GM21737 (cell line): Measurements from ENCODE around the gene MPHOSPH8.

ENCODE experiments used
- ATAC-seq: cut with Tn5 transposase; IDR thresholded peaks from one replicate; pipeline ENCODE4 v1.9.1; 2021; ENCODE audit warnings: mild to moderate bottlenecking, moderate library complexity; ENCODE audit not compliant: unreplicated experiment

The MPHOSPH8 gene, protein sequence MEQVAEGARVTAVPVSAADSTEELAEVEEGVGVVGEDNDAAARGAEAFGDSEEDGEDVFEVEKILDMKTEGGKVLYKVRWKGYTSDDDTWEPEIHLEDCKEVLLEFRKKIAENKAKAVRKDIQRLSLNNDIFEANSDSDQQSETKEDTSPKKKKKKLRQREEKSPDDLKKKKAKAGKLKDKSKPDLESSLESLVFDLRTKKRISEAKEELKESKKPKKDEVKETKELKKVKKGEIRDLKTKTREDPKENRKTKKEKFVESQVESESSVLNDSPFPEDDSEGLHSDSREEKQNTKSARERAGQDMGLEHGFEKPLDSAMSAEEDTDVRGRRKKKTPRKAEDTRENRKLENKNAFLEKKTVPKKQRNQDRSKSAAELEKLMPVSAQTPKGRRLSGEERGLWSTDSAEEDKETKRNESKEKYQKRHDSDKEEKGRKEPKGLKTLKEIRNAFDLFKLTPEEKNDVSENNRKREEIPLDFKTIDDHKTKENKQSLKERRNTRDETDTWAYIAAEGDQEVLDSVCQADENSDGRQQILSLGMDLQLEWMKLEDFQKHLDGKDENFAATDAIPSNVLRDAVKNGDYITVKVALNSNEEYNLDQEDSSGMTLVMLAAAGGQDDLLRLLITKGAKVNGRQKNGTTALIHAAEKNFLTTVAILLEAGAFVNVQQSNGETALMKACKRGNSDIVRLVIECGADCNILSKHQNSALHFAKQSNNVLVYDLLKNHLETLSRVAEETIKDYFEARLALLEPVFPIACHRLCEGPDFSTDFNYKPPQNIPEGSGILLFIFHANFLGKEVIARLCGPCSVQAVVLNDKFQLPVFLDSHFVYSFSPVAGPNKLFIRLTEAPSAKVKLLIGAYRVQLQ

DNA sequence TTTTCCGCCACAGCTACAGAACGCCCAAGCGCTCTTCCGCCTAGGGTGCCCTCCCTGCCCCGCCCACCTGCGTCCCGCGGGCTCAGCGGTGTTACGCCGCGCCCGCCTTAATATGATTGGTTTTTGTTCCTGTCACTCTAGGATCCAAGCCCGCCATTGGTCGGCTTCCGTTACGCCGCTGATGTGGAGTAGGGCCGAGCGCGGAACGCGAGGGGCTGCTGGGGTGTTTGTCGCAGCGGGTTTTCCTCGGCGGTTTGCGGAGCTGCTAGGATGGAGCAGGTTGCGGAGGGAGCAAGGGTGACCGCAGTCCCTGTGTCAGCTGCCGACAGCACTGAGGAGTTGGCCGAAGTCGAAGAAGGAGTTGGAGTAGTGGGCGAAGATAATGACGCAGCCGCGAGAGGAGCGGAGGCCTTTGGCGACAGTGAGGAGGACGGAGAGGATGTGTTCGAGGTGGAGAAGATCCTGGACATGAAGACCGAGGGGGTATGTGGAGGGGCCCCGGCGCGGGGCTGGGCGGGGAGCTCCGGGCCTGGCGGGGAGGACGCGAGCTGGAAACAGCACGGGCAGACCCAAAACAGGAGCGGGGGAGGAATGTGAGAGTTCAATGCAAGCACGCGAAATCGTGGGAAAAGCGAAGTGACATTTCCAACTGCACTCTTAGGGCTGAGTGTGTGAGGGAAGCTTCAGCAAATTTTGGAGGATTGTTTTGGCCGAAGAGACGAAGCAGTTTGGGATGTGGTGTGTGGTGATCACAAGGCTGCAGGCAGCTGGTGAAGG lies at the start of gene MPHOSPH8:
MPHOSPH8 (plus strand) TSS at position 181 of the 777 bp plus-strand sequence; CDS start at position 271, 90 bp downstream.
- peak; percentile 98 for ATAC-seq

DNA sequence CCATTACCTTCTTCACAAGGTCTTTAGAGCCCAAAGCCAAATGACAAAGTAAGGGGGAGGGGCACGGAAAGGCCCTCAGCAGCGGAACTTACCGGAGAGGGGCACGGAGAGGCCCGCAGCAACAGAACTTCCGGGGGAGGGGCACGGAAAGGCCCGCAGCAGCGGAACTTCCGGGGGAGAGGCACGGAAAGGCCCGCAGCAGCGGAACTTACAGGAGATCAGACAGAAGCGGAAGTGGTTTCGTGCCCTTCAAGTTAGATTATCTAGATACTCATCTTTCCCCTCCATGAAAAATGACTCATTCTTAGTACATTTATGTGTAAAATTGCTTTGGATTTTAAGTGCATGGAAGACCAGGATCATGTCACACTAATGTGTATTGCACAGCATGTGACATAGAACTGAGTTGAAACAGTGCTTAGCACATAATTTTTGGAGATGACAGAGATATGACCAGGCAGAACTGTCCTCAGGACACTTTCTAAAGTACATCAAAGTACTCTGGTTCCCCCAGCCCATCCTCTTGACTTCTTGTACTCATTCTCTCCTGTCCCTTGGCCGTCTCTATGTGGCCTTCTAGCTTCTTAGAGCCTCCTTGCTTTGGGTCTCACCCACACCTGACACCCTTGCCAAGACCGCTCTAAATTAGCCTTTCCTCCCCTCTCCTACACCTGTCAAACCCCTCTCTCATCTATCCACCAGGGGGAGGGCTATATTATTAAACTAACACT lies 46.4 kb upstream of the MPHOSPH8 start:
- peak; percentile 76 for ATAC-seq

DNA sequence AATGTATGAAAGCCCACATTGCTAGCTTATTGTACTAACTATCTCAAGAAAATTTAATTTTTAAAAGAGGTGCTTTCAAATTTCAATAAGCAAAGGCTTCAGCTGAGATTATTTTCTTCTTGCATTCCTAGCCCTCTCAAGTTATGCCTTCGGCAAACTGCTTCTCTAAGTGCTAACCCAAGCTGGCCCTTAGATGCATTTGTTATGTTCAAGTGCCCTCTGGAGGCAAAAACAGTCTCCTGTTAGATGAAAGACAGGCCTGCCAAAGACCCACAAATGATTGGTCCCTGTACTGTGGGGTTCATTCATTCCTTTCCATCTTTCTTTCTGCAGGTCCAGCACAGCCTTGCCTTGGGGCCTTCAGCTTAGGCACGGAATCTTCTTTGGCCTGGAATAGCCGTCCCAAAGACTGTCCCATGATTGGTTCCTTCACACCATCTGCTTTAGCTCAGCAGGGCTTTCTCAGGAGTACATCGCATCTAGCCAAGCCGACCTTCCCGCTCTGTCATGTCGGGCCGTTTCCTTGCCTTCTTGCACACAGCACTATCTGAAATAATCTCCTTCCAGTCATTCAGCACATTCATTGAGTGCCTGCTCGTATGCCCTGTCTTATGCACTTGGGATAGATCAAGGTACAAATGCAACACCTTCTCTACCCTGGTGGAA lies 45.7 kb upstream of the MPHOSPH8 start:
- ATAC-seq = peak; percentile 55

DNA sequence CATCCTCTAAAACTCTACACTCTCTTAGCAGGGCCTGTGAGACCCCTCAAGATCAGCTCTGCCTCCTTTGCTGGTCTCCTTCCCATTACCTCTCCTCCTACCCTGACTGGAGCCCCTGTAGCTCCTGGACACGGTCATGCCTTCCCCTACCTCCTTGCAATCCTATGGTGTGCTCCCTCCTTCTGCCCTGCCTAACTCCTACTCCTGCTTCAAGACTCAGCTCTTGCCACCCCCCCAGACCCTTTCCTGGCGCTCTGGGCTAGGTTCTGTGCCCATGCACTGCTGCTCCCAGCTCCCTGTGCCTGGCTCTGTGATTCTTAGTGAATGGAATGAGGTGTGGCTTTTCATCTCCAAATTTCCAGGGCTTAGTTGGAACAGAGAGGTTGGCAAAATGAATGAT lies 44.1 kb upstream of the MPHOSPH8 start:
- ATAC-seq = no peak

DNA sequence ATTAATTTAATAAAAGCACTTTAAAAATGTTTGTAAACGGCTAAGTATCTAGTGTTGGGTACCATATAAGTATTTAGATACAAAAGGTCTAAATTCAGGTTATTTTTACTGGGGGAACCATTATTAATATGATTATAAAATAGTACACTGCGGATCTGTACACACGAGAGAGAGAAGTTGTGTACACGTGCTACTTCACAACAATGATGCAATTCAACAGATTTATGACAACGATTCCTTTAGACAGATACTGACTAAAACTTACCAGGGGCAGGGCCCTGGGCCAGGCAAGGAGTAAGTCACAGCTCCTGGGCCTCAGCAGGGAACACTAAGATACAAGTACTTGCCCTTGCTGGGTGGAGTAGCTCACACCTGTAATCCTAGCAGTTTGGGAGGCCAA lies 43.0 kb upstream of the MPHOSPH8 start:
- no peak for ATAC-seq

DNA sequence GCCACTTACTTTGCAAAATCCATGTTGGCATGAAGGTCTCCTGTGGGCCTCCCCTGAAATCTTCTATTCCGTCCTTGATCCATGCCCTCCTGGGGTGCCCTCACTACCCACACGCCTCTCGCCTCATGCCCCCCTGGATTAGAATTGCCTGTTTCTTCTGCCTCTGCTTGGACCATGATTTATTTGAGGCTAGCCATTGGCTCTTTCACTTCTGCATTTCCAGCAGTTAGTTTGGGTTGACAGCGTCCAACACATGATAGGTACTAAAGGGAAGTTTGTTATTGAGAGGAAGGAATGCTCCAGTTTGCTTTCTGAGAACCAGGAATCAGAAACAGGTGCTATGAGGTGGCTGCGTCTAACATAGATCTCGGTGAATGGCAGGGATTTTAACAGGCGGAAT lies 41.6 kb upstream of the MPHOSPH8 start:
- no peak for ATAC-seq

DNA sequence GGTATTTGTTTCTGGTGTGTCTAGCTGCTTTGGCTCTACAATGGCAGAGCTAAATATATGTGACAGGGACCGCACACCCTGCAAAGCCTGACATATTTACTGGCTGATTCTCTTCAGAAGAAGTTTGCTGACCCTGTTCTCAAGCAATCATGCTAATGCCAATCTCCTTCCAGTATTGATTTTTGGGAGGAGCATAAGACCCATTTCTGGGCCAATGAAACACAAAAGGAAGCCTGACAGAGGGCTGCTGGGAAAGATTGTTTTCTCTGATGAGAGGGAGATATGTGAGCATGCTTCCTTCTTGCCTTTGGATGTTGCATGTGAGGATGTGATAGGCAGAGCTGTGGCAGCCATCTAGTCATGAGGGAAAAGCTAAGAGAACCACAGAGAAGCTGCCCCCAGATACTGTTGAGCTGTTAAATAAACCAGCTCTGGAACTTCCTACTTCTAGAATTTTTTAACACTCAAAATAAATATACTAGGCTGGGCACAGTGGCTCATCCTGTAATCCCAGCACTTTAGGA lies 40.7 kb upstream of the MPHOSPH8 start:
- no peak for ATAC-seq

DNA sequence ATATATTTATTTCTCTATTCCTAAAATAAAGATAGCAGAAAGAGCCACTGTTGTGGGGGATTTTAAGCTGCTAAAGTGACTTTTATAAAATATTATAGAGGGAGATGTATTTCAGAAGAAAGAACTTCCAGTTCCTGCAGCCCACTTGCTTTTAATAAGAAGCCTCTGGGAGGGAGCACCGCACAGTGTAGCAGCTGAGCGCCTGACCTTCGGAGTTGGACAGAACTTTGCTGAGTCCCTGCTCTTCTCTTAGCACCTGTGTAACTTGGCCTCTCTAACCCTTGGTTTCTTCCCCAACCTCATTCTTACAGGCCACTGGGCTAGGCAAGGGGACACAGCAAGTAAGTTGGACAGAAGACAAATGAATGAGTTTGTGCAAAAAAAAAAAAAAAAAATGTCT lies 37.4 kb upstream of the MPHOSPH8 start:
- ATAC-seq = no peak

DNA sequence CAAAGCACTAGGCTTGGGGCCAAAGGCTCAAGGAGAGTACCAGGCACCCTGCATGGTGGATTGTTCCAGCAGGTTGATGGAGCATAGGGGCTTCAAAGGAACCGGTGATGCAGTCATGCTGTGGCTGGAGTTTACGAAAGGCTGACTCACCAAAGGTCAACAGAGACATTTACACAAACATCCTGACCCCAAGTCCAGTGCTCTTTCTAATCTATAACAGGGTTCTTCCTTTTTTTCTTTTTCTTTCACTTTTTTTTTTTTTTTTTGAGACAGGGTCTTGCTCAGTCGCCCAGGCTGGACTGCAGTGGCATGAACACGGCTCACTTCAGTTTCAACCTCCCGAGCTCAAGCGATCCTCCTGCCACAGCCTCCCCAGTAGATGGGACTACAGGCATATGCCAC lies 36.5 kb upstream of the MPHOSPH8 start:
- no peak for ATAC-seq

DNA sequence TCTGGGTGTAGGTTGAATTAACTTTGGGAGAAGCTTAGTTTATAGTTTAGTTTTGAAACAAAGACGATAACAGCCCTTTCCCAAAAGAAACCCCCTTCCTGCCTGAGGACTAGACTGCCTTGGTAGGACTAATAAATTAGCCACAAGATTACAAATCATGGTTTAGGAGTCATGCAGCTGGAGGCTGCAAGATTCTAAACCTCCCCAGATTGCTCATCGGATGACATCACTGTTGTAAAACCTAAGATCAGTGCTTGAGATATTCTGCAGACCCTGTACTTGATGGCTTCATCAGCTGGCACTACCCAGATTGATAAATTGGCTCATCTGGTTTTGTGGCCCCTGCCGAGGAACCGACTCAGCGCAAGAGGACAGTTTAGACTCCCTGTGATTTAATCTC lies 35.9 kb upstream of the MPHOSPH8 start:
- no peak for ATAC-seq

DNA sequence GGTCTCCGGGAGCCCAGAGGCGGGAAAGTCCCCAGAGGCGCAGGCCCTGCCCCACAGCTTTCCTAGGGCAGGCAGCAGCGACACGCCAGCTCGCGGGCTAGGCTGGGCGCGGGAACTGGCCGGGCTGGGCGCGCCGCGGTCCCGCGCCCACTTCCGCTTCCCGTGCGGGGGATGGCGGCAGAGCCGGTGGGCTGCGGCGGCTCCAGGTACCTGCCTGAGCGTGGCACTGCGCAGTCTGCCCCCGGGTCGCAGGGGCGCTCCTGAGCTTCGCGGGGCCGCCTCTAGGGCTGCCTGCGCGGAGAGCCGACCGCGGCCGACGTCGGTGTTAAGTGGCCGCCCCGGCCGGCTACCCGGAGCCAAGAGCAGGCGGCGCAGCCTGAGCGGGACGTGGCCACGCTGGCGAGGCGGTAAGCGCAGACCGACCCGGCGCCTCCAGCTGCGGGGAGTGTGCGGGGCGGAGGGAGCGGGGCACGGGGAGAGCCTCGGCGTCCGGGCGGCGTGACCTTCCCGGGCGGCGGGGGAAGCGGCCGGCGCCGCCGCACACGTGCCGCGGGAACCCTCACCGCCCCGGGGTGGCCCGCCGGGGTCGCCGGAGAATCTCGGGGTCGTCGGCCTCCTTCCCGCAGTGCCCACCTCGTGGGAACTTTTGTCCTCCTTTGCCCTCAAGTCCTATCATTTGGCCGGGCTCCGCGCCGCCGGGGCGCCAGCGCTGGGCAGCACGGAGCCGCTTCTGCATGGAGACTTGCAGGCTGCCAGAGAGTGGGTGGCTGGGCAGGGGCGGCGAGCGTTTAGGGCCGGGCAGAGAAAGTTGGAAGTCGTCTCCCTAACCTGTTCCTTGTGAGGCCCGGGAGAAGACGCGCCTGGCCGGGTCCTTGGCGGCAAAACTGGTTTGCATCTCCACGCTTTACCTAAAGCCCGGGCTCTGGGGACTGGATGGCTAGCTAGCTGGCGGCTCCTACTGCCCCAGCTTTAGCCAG lies 31.4 kb upstream of the MPHOSPH8 start:
- peak; percentile 93 for ATAC-seq

DNA sequence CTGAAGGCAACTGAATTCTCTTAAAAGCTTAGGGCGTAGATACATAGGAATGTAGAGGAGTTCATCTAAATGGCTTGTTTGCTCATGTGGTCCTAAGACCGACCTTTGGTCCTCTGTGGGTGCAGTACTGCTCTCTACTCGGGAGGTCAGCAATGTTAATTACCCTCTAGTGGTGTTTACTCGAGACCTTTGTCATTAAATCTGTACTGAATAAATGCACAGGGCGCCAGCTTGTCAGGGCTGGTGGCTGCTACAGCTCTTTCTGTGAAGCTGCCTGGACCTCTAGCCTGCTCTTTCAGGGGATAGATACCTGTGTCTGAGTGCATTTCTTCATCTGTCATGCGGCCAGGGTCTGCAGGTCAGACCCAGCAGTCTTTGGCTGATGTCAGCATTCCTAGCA lies 29.2 kb upstream of the MPHOSPH8 start:
- no peak for ATAC-seq

DNA sequence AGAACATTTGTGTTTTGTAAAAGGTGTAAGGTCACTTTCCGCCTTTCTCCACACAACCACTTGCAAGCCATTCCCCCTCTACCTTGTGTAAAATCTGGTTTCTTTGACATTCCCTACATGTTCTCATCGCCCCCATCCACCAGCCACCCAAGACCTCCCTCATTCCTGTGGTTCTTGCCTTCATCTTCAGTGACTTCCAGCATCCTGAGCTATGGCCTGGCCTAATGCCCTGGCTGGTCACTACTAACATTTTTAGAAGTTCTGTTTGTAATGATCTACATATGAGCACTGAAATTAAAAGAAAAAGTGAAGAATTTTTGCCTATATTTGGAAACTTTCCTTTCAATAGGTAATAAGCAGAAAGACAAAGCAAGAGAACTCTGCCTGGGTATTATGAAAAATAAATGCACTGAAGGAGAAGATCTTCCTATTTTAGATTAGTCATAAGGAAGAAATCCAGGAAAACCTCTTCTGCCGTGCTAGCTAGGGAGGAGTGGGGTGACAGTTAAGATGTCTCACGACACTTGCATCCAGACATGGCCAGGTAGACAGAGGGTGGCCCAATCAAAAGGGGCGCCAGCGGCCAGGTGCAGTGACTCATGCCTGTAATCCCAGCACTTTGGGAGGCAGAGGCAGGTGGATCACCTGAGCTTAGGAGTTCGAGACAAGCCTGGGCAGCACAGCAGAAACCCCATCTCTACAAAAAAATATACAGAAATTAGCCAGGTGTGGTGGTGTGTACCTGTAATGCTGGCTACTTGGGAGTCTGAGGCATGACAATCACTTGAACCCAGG lies 28.1 kb upstream of the MPHOSPH8 start:
- ATAC-seq = no peak

DNA sequence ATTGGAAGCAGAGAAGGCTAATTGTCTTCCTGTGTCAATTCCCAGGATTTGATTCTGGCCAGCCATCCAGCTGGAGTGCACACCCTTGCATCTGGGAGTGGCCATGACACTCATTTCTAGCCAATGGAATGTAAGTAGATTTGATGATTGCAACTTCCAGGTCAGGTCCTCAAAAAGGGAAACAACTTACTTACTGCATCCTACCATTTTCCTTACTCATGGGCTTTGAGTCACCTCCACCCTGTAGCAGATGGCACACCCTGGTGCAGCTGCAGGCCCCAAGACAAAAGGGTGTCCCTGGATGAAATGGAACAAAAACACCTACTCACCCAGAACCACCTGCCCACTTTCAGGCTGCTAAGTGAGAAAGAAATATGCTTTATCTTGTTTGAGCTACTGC lies 27.3 kb upstream of the MPHOSPH8 start:
- ATAC-seq = no peak

DNA sequence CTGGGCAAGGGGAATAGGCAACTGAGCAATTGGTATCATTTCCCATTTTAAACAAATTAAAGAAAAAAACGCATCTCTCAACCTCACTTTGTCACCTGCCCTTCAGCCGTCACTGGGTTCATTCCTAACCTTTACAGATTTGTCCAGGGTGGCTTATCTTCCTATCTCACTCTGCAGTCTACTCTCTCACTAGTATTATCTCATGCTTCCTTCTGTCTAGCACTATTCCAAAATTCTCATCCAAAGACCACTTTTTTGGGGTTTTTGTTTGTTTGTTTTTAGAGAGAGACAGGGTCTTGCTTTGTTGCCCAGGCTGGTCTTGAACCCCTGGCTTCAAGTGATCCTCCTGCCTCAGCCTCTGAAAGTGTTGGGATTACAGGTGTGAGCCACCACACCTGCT lies 26.7 kb upstream of the MPHOSPH8 start:
- ATAC-seq = no peak

DNA sequence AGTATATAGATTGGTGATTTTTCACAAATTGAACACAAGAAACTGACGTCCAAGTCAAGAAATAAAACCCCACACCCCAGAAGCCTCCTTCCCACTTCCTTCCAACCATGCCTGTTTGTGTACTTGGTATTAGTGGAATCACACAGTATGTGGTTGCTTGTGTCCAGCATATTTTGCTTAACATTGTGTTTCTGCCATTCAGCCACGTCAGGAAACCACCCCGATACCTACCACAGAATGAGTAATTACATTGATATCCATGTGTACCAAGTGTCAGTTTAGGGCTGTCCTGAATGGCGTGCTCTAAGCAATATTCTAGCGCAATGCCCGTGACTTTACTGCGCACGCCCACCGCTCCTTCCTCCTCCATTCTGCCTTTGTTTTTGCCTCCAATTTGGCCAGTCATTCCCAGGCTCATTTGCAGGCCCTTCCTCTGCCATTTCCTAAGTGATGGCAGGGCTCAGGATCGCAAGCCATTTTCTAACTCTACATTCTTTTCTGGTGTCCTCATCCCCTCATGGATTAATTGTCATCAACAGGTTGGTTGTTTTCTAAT lies 25.9 kb upstream of the MPHOSPH8 start:
- no peak for ATAC-seq

DNA sequence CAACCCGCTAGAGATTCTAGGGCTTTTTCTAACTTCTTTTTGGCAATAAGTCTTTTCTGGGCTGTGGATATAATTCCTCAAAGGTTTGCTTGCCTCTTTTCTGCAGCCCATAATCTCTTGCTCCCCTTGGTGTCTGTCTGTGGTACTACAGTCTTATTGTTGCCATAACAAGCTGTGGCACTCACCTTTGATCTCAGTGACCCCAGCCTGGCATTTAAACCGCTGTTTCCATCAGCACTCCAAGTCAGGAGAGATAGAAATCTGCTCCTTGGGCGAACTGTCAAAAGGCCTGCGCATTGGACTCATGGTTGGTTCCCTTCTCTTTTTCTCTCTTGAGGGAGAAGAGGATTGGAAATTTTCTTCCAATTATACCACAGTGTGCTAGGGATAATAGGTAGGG lies 14.5 kb upstream of the MPHOSPH8 start:
- no peak for ATAC-seq

DNA sequence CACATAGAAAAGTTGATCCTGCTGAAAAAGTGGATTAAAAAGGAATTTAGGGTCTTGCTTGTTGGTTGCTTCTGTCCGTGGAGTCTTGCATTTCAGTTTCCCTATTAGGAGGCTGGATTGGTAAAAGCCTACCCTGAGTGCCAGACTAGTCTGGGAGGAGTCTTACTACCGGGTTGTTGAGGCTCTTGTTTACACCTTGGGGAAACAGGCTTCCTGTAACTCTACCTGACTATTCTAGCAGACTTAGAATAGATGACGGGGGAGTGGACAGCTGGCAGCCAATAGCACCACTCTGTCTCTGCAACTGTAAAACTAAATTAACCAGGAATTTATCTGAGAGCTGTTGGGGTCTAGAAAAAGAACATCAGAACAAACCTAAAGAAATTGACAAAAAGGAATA lies 11.3 kb upstream of the MPHOSPH8 start:
- no peak for ATAC-seq
